Ovary (tissue), 10 donors: ENCODE data around the gene PNPLA6. TPM values are rescaled to one million over a fixed set of nuclear protein-coding genes. Genes with fewer than 3 reads are reported as not detected.

ENCODE experiments used
- DNase-seq, 5 donors: peaks; one replicate each; pipeline ENCODE4 v3.0.0-alpha.2; 2019 to 2020
- H3K27ac ChIP-seq, 2 donors: fragments of 200-600 bp; one replicate each; pipeline versions ENCODE4 v1.5.1 to v1.8.0; 2019 to 2022
- H3K27me3 ChIP-seq: fragments of 200-600 bp; one replicate; pipeline ENCODE4 v1.8.0; 2022
- H3K36me3 ChIP-seq: fragments of 200-600 bp; sonication (generic); one replicate; pipeline ENCODE4 v1.5.1; 2019
- H3K4me1 ChIP-seq: one replicate; pipeline ENCODE4 v1.8.1; 2013; ENCODE audit warnings: mild to moderate bottlenecking, moderate library complexity; ENCODE audit not compliant: insufficient read depth
- H3K4me3 ChIP-seq: fragments of 200-600 bp; sonication (generic); one replicate; pipeline ENCODE4 v1.5.1; 2017
- H3K9me3 ChIP-seq, 2 donors: fragments of 200-600 bp in 1 of 2; sonication (generic) in 1 of 2; one replicate each; pipeline versions ENCODE4 v1.5.1 to v1.8.1; 2013 to 2019; ENCODE audit warnings: mild to moderate bottlenecking in 1 of 2, moderate library complexity in 1 of 2
- CTCF ChIP-seq, 3 donors: fragments of 450-650 bp in 2 of 3; fragments of 200-600 bp in 1 of 3; IDR thresholded peaks; one replicate each; pipeline versions ENCODE4 v1.5.1 to v1.8.0; 2016 to 2022; ENCODE audit warnings: antibody characterized with exemption in 3 of 3, mild to moderate bottlenecking in 1 of 3
- EP300 ChIP-seq: sonication (generic); formaldehyde crosslinking; IDR thresholded peaks from one replicate; pipeline ENCODE4 v1.6.1; 2017; ENCODE audit warnings: antibody characterized with exemption
- POLR2A ChIP-seq: fragments of 450-650 bp; IDR thresholded peaks from one replicate; pipeline ENCODE4 v1.6.1; 2017; ENCODE audit warnings: antibody characterized with exemption, mild to moderate bottlenecking, moderate library complexity
- WGBS, 3 donors: extraction: QIAGEN DNeasy Blood & Tissue Kit in 1 of 3; methylation state at CpG; one replicate each; pipeline versions ENCODE4 v1.1.5 to v1.1.7; 2013 to 2017; 5-methylcytosine and 5-hydroxymethylcytosine counted together
- intact Hi-C, 4 donors: fragments of 100-400 bp; cut with DNase I; formaldehyde crosslinking; loops; one replicate each; pipeline versions ENCODE4 v1.11.0 to v1.15.1; 2022 to 2023
- long read RNA-seq, 3 donors: library from polyadenylated mRNA in 2 of 3; unstranded in 2 of 3; transcript quantifications; one replicate each; pipeline ENCODE4 v2.0.0 and lab custom pipeline, GENCODE V29; 2021 to 2026
- polyA plus RNA-seq, 2 donors: library from polyadenylated mRNA; stranded (reverse); fragments of 200-250 nt in 1 of 2; fragments of 350-450 nt in 1 of 2; fragmentation: Illumina TruSeq in 1 of 2; extraction: RNeasy Lipid Tissue Mini Kit (QIAGEN cat#74804) in 1 of 2; gene quantifications; one replicate each; pipeline ENCODE4 v1.2.3, GENCODE V29; 2013 to 2014
- total RNA-seq, 7 donors: library from RNA; depleted of rRNA in 2 of 7; stranded (reverse); fragments of >200 nt in 2 of 7; fragmentation: NEBNext Ultra II Directional in 3 of 7; extraction: Animal tissue kit (Norgen Biotek cat#: 25700) in 3 of 7; gene quantifications; one replicate each; pipeline versions ENCODE4 v1.1.0 to v1.2.4, GENCODE V29; 2016 to 2023
- donor health status: DM: no; HTN: no; CAD: no; lungs with moderate emphysema.
- donor health status: DM: no; HTN: no; CAD: no.
- donor health status: Bipolar disorder and iron deficiency.
- donor health status: DM: yes; HTN: yes; CAD: no.
- donor health status: DM: no; HTN: no; CAD: no.
- donor health status: DM: yes; HTN: yes; CAD: no.

PNPLA6 gene
- total RNA-seq (10 to 100 TPM; 31.0 to 69.1 (median 60.1) TPM), polyA plus RNA-seq (10 to 100 TPM; 19.0 to 30.6 TPM)
- long read RNA-seq, donor 1, full-length matches to known transcripts = 1 of 67 reads
- long read RNA-seq, donor 1, partial matches to known transcripts = 52 of 67 reads
- long read RNA-seq, donor 1, other reads (novel, unspliced or antisense) = 14 of 67 reads
- long read RNA-seq, donor 2, partial matches to known transcripts = 11 of 12 reads
- long read RNA-seq, donor 2, other reads (novel, unspliced or antisense) = 0 of 12 reads
- long read RNA-seq, donor 3, full-length matches to known transcripts = 13 of 120 reads
- long read RNA-seq, donor 3, partial matches to known transcripts = 86 of 120 reads
- long read RNA-seq, donor 3, other reads (novel, unspliced or antisense) = 21 of 120 reads

GRCh38 chr19:7535047-7535997, at the start of gene PNPLA6:
Gene PNPLA6, plus strand, starts transcription at chr19:7535717. Its CDS starts 72 bp downstream, at chr19:7535789.
- H3K9me3 ChIP-seq = no peaks in the 10 kb centered on the region
- DNase-seq = peak; percentile 95 to 98 (median 97)
- WGBS, 3 donors = 0 to 1% (median 1%) methylated on average over 61 to 76 of the region's 76 CpGs
- peak; percentile 66 for TF ChIP-seq POLR2A
- TF ChIP-seq CTCF (IDR thresholded peaks at IDR 0.05) = peak in 1 of 3 donors; percentile 12
- no peak for TF ChIP-seq EP300
- peak within 1 kb of the TSS; percentile 76 to 88 for H3K27ac ChIP-seq
- H3K27me3 ChIP-seq = no peaks in the 10 kb centered on the region
- intact Hi-C loops = loop anchor here in 2 of 4 donors (2.0 to 10.0 kb wide), 4 partner anchors 47 to 431 kb away; partner anchors contain the start of gene PEX11G (in 2 of the 2)
- peaks cover 2% of the 10 kb centered on the region for H3K4me1 ChIP-seq
- H3K4me3 ChIP-seq = peak within 1 kb of the TSS; percentile 54
- H3K36me3 ChIP-seq = no peaks in the 10 kb centered on the region

GRCh38 chr19:7486923-7487322, 48.6 kb upstream of the PNPLA6 start:
- intact Hi-C loops = loop anchor here in 2 of 4 donors (5.0 kb wide), 2 partner anchors 45 to 50 kb away; partner anchors contain the start of gene PNPLA6 (in 1 of the 2)
- no peaks in the 10 kb centered on the region for H3K27me3 ChIP-seq
- no peak for DNase-seq
- no peak overlapping the region for H3K4me3 ChIP-seq
- TF ChIP-seq EP300 (no peak), POLR2A (no peak), CTCF (IDR thresholded peaks at IDR 0.05) (no peak)
- H3K36me3 ChIP-seq = no peaks in the 10 kb centered on the region
- H3K27ac ChIP-seq = no peak overlapping the region
- WGBS, 3 donors = 72 to 92% (median 75%) methylated on average over 2 of the region's 2 CpGs
- H3K4me1 ChIP-seq = peaks cover 6% of the 10 kb centered on the region
- no peaks in the 10 kb centered on the region for H3K9me3 ChIP-seq

- Histone ChIP-seq H3K4me3 (peak within 1 kb of the TSS; percentile 51), H3K4me1 (peaks cover 6% of the 10 kb centered on the region), H3K27ac (peak within 1 kb of the TSS; percentile 90 to 94), H3K9me3 (no peaks in the 10 kb centered on the region), H3K27me3 (no peaks in the 10 kb centered on the region), H3K36me3 (no peaks in the 10 kb centered on the region)
- intact Hi-C loops = loop anchor here in 3 of 4 donors (2.0 to 5.0 kb wide), 3 partner anchors 43 to 48 kb away; partner anchors contain the start of gene PNPLA6 (in 2 of the 3)
- TF ChIP-seq EP300 (no peak), POLR2A (peak; percentile 93), CTCF (IDR thresholded peaks at IDR 0.05) (peak in 1 of 3 donors; percentile 39)
- 0 to 1% (median 1%) methylated on average over 43 to 49 of the region's 49 CpGs for WGBS, 3 donors
- peak; percentile 90 to 97 (median 95) for DNase-seq
These were observed 46.7 kb upstream of the PNPLA6 start, which contains the start of gene PEX11G for GRCh38 chr19:7488736-7489353. Gene PEX11G, minus strand, starts transcription at chr19:7489035. Its CDS starts 25 bp downstream, at chr19:7489010.
